ENCODE results near the gene KLF13. TPM values are rescaled to one million over a fixed set of nuclear protein-coding genes. Genes with fewer than 3 reads are reported as not detected.

Gene KLF13
- total and polyA plus RNA-seq, 10 of the 15 experiments (the other 5 are each of a cell fraction or from before 2014, with no cell fraction given): 20.3 to 109 (median 51.4) TPM

- Histone ChIP-seq H3K27ac (ENCODE audit: control insufficient read depth, insufficient read depth) (no peak overlapping the region), H3K27me3 (replicated peaks in 1 of 2; ENCODE audit: control insufficient read depth in 2 of 2, insufficient read depth in 2 of 2, low read length in 1 of 2) (no peaks in the 10 kb centered on the region), H3K9me3 (replicated peaks; ENCODE audit: control insufficient read depth, insufficient read depth, low read length) (no peaks in the 10 kb centered on the region), H3K4me2 (ENCODE audit: control insufficient read depth, insufficient read depth) (no peak overlapping the region), H3K4me3 (no peak overlapping the region), H3K36me3 (ENCODE audit: control insufficient read depth in 2 of 2, insufficient read depth in 2 of 2, low read length in 1 of 2) (peaks cover 5 to 10% of the 10 kb centered on the region in 2 experiments; a peak in 3 of 4 replicates), H3K9ac (ENCODE audit: control insufficient read depth, insufficient read depth, low read length) (no peak overlapping the region), H2AFZ (ENCODE audit: control insufficient read depth, low read depth, low read length) (no peak overlapping the region), H3K79me2 (ENCODE audit: control insufficient read depth, insufficient read depth, low read length) (no peaks in the 10 kb centered on the region), H4K20me1 (ENCODE audit: control insufficient read depth, insufficient read depth) (no peaks in the 10 kb centered on the region), H3K4me1 (ENCODE audit: control insufficient read depth, insufficient read depth, low read length) (peaks cover 2% of the 10 kb centered on the region; the same call in 1 of the 2 replicates)
- no peak for ATAC-seq
- ChIA-PET RAD21 (ENCODE audit: unreplicated experiment) (interaction anchor here (1.2 to 1.5 kb wide), 3 partner anchors 52 to 183 kb away, joined by 3 to 5 read pairs (median 3); no protein-coding TSS in a partner anchor), POLR2A (interaction anchor here (1.1 kb wide), 1 partner anchor 15 kb away, joined by 4 read pairs; no protein-coding TSS in a partner anchor), SMC1A (ENCODE audit: uncharacterized antibody, unreplicated experiment) (interaction anchor here (0.8 to 3.3 kb wide), 2 partner anchors 18 to 183 kb away, joined by 3 to 12 read pairs; no protein-coding TSS in a partner anchor), CTCF (interaction anchor here (0.6 to 2.3 kb wide), 3 partner anchors 51 to 486 kb away, joined by 3 to 9 read pairs (median 4); no protein-coding TSS in a partner anchor)
- DNase-seq (ENCODE audit: low read depth, low spot score): no peak
- in situ Hi-C loops (cut with MboI) (no loop called here), intact Hi-C loops (cut with micrococcal nuclease; ENCODE audit: unreplicated experiment) (no loop called here)
- BruUV-seq (replicated peaks): no TSS peak
- 96% methylated on average over 6 of the region's 6 CpGs for WGBS (ENCODE audit: insufficient coverage, insufficient replicate concordance, low lambda C conversion rate, missing lambda C conversion rate)
- no peak for FAIRE-seq
- TF ChIP-seq BHLHE40 (IDR thresholded peaks at IDR 0.05; ENCODE audit: borderline replicate concordance in 1 of 2, low read depth in 2 of 2, low read length in 1 of 2) (no peak), NFYB (IDR thresholded peaks at IDR 0.05; ENCODE audit: insufficient read depth, low read depth, low read length) (no peak), ATF3 (IDR thresholded peaks at IDR 0.05; ENCODE audit: borderline replicate concordance, extremely low read depth, low read depth, low read length) (no peak), MEF2A (IDR thresholded peaks at IDR 0.05; ENCODE audit: insufficient read depth, low read depth, low read length) (no peak), NFYA (IDR thresholded peaks at IDR 0.05; ENCODE audit: borderline replicate concordance, low read depth, low read length) (no peak), CBFB (IDR thresholded peaks at IDR 0.05; ENCODE audit: low read depth) (no peak), STAT3 (IDR thresholded peaks at IDR 0.05; ENCODE audit: low read depth, low read length) (no peak), CUX1 (IDR thresholded peaks at IDR 0.05; ENCODE audit: insufficient replicate concordance, low read depth, low read length) (no peak), ATF7 (IDR thresholded peaks at IDR 0.05; ENCODE audit: low read depth) (no peak), TCF7 (IDR thresholded peaks at IDR 0.05; ENCODE audit: borderline replicate concordance) (no peak), CHD1 (IDR thresholded peaks at IDR 0.05; ENCODE audit: low read depth, low read length) (no peak), CREM (IDR thresholded peaks at IDR 0.05; ENCODE audit: low read depth) (no peak)
- TF ChIP-seq, protein P1, sequence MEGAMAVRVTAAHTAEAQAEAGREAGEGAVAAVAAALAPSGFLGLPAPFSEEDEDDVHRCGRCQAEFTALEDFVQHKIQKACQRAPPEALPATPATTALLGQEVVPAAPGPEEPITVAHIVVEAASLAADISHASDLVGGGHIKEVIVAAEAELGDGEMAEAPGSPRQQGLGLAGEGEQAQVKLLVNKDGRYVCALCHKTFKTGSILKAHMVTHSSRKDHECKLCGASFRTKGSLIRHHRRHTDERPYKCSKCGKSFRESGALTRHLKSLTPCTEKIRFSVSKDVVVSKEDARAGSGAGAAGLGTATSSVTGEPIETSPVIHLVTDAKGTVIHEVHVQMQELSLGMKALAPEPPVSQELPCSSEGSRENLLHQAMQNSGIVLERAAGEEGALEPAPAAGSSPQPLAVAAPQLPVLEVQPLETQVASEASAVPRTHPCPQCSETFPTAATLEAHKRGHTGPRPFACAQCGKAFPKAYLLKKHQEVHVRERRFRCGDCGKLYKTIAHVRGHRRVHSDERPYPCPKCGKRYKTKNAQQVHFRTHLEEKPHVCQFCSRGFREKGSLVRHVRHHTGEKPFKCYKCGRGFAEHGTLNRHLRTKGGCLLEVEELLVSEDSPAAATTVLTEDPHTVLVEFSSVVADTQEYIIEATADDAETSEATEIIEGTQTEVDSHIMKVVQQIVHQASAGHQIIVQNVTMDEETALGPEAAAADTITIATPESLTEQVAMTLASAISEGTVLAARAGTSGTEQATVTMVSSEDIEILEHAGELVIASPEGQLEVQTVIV (IDR thresholded peaks at IDR 0.05; ENCODE audit: borderline replicate concordance, partially characterized antibody): no peak
Measured at GRCh38 chr15:31383139-31383538, 56.5 kb downstream of the KLF13 start.
